ENCODE results near the gene TNFRSF8.

- TF ChIP-seq CTCF (optimal IDR thresholded peaks at IDR 0.05 in 1 of 3, IDR thresholded peaks at IDR 0.05 in 1 of 3, conservative IDR thresholded peaks at IDR 0.05 in 1 of 3; ENCODE audit: extremely low read depth in 1 of 3, insufficient read depth in 2 of 3, low read length in 3 of 3) (no peak), EZH2 (IDR thresholded peaks at IDR 0.05; ENCODE audit: low read length) (no peak)
Measured at GRCh38 chr1:12132078-12132477, 69.0 kb downstream of the TNFRSF8 start.

Measured in keratinocyte (primary cell).